ENCODE data around the gene CD302. TPM values are rescaled to one million over a fixed set of nuclear protein-coding genes. Genes with fewer than 3 reads are reported as not detected.

The CD302 gene
- total and polyA plus RNA-seq, 12 donors: 7.4 to 118 (median 37.4) TPM

DNA sequence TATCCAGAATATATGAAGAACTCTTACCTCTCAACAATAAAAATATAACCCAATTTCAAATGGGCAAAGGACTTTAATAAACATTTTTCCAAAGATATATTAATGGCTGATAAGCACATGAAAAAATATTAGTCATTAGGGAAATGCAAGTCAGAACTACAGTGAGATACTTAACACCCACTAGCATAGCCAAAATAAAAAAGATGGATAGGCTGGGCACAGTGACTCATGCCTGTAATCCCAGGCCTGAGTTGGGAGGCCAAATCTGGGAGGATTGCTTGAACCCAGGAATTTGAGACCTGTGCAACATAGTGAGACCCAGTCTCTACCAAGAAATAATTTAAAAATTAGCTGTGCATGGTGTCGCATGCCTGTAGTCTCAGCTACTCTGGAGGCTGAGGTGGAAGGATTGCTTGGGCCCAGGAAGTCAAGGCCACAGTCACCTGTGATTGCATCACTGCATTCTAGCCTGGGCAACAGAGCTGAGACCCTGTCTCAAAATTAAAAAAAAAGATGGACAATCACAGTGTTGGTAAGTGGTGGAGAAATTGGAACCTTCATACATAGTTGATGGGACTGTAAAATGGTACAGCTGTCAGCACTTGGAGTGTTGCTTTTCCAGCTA, 60.6 kb downstream of the CD302 start:
- Histone ChIP-seq H3K4me1 (replicated peaks in 1 of 2) (peaks cover 11 to 20% of the 10 kb centered on the region in 2 donors), H3K27me3 (no peaks in the 10 kb centered on the region), H3K4me3 (no peak overlapping the region), H3K27ac (no peak overlapping the region), H3K36me3 (replicated peaks in 1 of 2) (peaks cover 0 to 22% of the 10 kb centered on the region in 2 donors), H3K9me3 (replicated peaks in 1 of 3) (no peaks in the 10 kb centered on the region)
- no peak for TF ChIP-seq POLR2A (IDR thresholded peaks at IDR 0.05)
- TF ChIP-seq, protein P1, sequence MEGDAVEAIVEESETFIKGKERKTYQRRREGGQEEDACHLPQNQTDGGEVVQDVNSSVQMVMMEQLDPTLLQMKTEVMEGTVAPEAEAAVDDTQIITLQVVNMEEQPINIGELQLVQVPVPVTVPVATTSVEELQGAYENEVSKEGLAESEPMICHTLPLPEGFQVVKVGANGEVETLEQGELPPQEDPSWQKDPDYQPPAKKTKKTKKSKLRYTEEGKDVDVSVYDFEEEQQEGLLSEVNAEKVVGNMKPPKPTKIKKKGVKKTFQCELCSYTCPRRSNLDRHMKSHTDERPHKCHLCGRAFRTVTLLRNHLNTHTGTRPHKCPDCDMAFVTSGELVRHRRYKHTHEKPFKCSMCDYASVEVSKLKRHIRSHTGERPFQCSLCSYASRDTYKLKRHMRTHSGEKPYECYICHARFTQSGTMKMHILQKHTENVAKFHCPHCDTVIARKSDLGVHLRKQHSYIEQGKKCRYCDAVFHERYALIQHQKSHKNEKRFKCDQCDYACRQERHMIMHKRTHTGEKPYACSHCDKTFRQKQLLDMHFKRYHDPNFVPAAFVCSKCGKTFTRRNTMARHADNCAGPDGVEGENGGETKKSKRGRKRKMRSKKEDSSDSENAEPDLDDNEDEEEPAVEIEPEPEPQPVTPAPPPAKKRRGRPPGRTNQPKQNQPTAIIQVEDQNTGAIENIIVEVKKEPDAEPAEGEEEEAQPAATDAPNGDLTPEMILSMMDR (IDR thresholded peaks at IDR 0.05): no peak
- no peak for DNase-seq
- 100% methylated on average over 1 of the region's 1 CpG for WGBS, 4 donors
- intact Hi-C loops (cut with DNase I): no loop called here

DNA sequence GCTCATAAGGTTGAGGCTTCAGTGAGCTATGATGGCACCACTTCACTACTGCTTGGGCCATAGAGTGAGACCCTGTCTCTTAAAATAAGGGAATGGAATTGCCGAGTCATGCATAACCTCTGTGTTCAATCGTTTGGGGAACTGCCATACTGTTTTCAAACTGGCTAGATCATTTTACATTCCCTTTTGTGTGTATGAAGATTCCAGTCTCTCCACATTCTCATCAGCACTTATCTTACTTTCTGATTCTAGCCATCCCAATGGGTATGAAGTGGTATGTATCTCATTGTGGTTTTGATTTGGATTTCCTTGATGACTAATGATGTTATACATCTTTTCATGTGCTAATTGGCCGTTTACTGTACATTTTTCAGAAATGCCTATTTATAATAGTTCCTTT, 62.0 kb downstream of the CD302 start:
- intact Hi-C loops (cut with DNase I): no loop called here
- Histone ChIP-seq H3K9me3 (replicated peaks in 1 of 3) (no peaks in the 10 kb centered on the region), H3K4me1 (replicated peaks in 1 of 2) (peaks cover 11 to 20% of the 10 kb centered on the region in 2 donors), H3K27me3 (no peaks in the 10 kb centered on the region), H3K36me3 (replicated peaks in 1 of 2) (peaks cover 0 to 31% of the 10 kb centered on the region in 2 donors), H3K27ac (no peak overlapping the region), H3K4me3 (no peak overlapping the region)
- no peak for DNase-seq
- WGBS, 4 donors: 77 to 85% (median 81%) methylated on average over 3 of the region's 3 CpGs
- TF ChIP-seq, protein P1 (IDR thresholded peaks at IDR 0.05): no peak
- no peak for TF ChIP-seq POLR2A (IDR thresholded peaks at IDR 0.05)

DNA sequence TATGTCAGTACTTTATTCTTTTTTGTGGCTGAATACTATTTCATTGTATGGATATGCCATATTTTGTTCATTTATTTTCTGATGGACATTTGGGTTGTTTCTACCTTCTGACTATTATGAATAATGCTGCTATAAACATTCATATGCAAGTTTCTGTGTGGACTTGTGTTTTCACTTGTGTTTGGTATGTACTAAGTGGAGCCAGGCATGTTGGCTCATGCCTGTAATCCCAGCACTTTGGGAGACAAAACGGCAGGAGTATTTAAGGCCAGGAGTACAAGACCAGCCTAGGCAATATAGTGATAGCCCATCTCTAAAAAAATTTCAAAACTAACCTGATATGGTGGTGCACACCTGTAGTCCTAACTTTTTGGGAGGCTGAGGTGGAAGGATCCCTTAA, 62.4 kb downstream of the CD302 start:
- DNase-seq: no peak
- TF ChIP-seq POLR2A (IDR thresholded peaks at IDR 0.05): no peak
- TF ChIP-seq, protein P1 (IDR thresholded peaks at IDR 0.05): no peak
- no peaks in the 10 kb centered on the region for H3K9me3 ChIP-seq (replicated peaks in 1 of 3)
- no peak overlapping the region for H3K4me3 ChIP-seq
- H3K27me3 ChIP-seq: no peaks in the 10 kb centered on the region
- 88 to 100% (median 88%) methylated on average over 1 of the region's 1 CpG for WGBS, 4 donors
- peaks cover 0 to 35% of the 10 kb centered on the region in 2 donors for H3K36me3 ChIP-seq (replicated peaks in 1 of 2)
- no peak overlapping the region for H3K27ac ChIP-seq
- intact Hi-C loops (cut with DNase I): no loop called here
- H3K4me1 ChIP-seq (replicated peaks in 1 of 2): peaks cover 11 to 20% of the 10 kb centered on the region in 2 donors

DNA sequence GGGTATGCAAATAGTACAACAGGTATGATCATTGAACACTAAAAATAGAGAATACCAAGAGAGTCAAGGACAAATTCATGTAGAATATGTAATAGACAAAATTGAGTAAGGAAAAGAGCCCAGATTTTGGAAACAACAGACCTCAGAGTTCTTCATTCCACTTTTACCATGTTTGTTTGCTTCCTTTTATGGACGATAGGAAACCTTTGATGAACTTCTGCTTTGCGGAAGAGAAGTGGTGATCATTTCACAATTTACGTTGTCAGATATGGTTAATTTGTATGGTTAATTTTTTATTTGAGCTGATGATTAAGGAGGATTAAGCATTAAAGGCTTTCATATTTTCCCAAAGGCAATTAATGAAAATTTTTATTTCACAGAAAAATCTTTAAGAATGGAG, 69.4 kb downstream of the CD302 start:
- intact Hi-C loops (cut with DNase I): no loop called here
- DNase-seq: no peak
- 56 to 66% (median 64%) methylated on average over 3 of the region's 3 CpGs for WGBS, 4 donors

More for the DNA sequence above, 69.4 kb downstream of the CD302 start:
- TF ChIP-seq, protein P1 (IDR thresholded peaks at IDR 0.05): no peak
- TF ChIP-seq POLR2A (IDR thresholded peaks at IDR 0.05): no peak
- Histone ChIP-seq H3K9me3 (replicated peaks in 1 of 3) (no peaks in the 10 kb centered on the region), H3K27me3 (no peaks in the 10 kb centered on the region), H3K36me3 (replicated peaks in 1 of 2) (peaks cover 0 to 32% of the 10 kb centered on the region in 2 donors), H3K27ac (no peak overlapping the region), H3K4me3 (no peak overlapping the region), H3K4me1 (replicated peaks in 1 of 2) (peaks cover 0 to 26% of the 10 kb centered on the region in 2 donors)
